Cortex of kidney (tissue), 1 donor: Measurements from ENCODE around the gene FAM161A.
"Not testable (repeated sequence)": the region's sequence is repeated elsewhere in the genome, so short reads cannot be mapped to it uniquely, and the experiment has no call there.

ENCODE experiments used
- DNase-seq: peaks from one replicate; lab custom pipeline; 2025; lab: John Stamatoyannopoulos, UW

The FAM161A gene, protein sequence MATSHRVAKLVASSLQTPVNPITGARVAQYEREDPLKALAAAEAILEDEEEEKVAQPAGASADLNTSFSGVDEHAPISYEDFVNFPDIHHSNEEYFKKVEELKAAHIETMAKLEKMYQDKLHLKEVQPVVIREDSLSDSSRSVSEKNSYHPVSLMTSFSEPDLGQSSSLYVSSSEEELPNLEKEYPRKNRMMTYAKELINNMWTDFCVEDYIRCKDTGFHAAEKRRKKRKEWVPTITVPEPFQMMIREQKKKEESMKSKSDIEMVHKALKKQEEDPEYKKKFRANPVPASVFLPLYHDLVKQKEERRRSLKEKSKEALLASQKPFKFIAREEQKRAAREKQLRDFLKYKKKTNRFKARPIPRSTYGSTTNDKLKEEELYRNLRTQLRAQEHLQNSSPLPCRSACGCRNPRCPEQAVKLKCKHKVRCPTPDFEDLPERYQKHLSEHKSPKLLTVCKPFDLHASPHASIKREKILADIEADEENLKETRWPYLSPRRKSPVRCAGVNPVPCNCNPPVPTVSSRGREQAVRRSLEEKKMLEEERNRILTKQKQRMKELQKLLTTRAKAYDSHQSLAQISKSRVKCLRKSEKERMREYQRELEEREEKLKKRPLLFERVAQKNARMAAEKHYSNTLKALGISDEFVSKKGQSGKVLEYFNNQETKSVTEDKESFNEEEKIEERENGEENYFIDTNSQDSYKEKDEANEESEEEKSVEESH

DNA sequence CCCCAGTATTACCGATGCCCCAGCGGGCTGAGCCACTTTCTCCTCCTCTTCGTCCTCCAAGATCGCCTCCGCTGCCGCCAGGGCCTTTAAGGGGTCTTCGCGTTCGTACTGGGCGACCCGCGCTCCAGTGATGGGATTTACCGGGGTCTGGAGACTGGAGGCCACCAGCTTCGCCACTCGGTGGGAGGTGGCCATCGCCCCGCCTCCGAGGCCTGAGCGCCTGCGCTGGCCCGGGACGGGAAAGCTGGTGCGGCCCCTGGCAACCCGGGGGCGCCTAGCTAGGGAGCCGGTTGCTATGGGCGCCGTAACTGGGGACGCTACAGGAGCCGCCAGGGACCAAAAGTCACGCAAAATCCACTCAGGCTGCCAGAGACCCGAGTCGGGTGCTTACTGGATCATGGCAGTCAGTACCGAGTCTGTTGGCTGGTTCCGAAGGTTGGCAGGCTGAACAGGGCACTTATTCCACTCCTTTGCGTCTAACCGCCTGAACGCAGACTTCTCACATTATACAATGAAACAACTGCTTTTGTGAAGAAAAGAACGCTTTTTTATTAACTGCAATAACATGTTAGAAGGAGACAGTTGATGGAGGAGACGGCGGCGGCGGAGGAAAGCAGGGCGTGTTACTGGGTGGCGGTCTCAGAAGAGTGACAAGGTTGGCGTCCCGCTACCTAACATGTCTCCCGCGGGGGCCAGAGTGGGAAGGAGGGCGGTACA, at the start of gene FAM161A:
FAM161A (minus strand) TSS at position 214 of the 717 bp plus-strand sequence; CDS start at position 195, 19 bp downstream.
- DNase-seq, result peak; percentile 41

DNA sequence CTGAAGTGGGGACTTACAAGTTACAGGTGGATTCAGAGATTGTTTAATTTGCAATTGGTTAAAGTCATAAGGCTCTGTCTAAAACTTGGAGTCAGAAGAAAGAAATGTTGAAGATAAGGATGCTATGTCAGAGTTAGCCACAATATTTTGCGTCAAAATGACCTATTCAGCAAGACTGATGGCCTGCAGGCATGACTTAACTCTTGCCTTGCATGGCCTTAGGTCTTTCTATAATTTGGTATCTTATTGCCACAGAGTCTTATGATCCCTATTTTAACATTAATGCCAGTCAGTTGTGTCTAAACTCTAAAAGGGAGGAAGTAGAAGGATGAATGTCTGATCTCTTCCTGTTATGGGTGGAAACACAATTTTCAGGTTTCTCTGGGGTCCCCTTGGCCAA, 46.4 kb upstream of the FAM161A start:
- no peak for DNase-seq

DNA sequence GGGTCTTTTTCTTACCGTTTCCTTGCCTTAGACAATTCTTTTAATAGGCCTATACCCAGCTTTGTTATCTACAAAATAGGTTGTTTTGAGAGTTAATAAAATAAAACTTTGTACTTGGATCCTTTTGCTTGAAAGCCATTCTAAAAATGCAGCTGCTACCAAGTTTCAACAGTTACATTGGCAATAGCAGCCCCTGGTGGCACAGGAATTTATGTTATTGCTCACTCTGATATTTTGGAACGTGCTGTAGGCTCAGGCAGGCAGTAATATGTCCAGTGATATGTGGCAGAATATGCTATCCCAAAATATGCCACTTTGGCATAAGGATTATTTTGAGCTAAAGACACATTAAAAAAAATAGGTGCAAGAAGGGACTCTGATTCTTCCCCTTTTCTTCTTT, 45.0 kb upstream of the FAM161A start:
- DNase-seq, result no peak

DNA sequence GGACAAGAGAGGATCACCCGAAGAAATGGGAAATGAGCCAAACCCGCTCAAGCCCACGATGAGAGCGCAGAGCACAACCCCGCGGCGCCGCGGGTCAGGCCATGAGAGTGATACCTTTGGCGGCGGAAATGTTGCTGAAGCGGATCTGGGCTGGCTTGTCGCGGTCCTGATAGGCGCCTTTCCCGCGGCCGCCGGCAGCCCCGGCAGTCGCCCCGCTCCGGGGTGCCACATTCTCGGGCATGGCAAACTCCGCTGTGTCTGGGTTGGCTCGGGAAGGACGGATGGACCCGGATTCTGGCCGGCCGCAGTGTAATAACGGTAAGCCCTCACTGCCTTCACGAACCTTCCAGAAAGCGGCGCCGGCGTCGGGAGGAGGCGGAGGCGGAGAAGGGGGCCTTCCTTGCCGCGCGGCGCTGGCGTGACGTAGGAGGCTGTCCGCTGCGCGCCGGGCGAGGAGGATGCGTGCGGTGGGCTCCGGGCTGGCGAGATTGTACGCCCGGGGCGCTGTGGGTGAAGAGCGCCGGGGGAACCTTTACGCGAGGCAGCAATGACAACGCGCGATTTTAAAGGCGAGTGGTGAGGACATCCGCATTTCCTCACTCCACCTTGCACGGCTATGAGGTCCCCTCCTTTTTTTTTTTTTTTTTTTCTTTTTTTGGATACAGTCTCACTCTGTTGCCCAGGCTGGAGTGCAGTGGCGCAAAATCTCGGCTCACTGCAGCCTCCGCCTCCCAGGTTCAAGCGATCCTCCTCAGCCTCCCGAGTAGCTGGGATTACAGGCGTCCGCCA, 34.6 kb upstream of the FAM161A start, which contains the start of gene CCT4:
CCT4 (minus strand) TSS at position 390 of the 789 bp plus-strand sequence; CDS start at position 241, 149 bp downstream.
- no peak for DNase-seq

DNA sequence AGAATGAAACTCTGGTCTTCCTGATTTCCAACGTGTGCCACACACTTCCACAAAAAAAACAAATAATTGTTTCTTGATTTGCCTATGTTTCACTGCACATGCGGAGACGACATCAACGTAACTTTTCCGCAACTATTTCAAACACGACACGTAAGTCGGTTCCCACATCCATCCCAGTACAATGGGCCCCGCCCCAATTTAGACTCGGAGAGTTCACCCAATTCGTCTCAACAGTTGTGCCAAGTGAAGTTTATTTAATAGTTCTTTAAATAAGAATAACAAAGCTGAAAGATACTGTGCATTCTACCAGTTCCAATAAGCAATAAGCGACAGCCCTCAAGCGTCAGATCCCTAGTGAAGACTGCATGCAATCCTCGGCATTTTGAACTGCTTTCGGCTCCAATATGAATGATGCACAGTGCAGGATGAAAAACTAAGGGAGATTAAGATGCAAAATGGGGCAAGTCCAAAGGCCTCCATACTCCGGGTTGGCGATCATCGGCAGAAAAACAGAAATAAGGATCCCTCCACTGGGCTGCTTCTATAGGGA, 33.9 kb upstream of the FAM161A start:
- DNase-seq, result no peak

DNA sequence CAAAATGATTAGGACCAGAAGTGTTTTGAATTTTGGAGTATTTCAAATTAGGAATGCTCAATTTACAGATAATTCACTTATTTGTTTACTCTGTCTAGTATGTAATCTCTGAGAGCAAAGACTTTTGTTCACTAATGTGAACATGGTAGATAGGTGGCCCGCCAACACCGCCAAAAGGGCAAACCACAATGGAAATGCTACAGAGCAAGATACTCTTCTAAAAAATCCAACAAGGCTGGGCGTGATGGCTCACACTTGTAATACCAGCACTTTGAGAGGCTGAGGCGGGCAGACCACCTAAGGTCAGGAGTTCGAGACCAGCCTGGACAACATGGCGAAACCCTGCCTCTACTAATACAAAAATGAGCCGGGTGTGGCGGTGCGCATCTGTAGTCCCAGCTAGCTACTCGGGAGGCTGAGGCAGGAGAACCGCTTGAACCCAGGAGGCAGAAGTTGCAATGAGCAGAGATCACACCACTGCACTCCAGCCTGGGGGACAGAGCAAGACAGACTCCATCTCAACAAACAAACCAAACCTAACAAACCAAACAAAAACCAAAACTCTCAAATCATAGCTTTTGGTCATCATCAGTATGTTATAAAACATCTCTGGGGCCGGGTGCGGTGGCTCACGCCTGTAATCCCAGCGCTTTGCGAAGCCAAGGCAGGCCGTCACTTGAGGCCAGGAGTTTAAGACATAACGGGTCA, 32.2 kb upstream of the FAM161A start:
- no peak for DNase-seq

DNA sequence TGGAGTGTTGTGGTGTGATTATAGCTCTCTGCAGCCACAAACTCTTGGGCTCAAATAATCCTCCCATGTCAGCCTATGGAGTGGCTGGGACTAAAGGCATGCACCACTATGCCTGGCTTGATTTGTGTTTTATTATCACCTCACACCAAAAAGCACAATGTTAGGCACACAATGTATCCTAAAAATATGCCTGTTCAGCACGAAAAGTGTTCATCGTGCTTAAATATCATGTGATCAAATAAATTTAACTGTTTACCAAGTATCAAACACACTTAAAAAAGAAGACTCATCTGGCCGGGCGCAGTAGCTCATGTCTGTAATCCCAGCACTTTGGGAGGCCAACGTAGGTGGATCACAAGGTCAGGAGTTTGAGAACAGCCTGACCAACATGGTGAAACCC, 29.0 kb upstream of the FAM161A start:
- no peak for DNase-seq

DNA sequence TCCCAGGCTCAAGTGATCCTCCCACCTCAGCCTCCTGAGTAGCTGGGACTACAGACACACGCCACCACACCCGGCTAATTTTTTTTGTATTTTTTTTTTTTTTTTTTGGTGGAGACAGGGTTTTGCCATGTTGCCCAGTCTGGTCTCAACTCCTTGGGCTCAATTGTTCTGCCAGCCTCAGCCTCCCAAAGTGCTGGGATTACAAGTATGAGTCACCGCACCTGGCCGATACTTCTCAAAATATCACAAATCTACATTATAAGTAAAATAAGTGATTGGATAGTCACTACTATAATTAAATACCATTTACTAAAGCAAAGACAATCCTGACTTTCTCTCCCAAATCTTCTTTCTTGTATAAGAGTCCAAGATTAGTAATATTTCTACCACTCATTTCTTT, 25.5 kb upstream of the FAM161A start:
- DNase-seq, result not testable (repeated sequence)

DNA sequence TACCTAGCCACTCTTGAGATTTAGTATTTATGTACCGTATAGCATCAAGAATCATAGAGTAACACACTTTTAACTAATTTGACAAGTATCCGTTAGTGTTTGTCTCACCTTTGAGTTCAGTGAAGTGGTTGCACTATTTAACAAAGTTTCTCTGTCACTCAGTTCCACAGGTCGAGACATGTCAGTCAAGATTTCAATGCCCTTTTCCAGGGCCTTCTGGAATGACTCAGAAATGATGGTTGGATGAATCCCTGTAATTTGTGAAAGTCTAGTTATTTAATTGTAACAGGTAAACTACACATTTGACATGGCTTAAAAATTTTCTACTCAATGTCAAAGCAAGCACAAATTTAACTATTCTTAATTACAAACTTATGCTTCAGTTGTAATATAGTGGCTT, 24.9 kb upstream of the FAM161A start:
- no peak for DNase-seq

DNA sequence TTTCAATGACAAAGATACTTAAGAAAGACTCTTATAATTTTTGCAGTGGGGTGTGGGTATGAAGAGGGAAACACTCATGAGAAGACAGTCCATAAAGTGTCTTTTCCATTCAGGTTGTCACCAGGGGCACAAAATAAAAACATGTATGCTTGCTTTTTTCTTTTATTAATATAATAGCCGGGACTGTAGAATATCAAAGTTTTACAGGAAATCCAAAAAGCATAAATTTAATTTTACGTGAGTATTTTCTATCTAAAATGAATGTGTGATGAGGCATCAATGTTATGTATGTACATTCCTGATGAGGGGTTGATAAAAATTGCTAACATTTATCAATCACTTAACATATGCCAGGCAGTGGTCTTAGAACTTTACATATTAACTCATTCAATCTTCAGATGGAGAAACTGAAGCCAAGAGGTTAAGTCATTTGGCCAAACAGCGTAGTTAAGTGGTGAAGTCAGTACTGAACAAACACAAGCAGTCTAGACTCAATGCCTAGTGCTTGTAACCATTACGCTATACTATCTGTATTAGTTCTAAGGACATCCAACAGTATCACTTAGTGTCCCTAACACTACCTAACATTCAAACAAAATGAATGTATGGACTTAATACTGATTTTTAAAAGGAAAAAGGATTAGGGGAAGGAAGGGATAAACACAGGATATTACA, 23.8 kb upstream of the FAM161A start:
- no peak for DNase-seq

DNA sequence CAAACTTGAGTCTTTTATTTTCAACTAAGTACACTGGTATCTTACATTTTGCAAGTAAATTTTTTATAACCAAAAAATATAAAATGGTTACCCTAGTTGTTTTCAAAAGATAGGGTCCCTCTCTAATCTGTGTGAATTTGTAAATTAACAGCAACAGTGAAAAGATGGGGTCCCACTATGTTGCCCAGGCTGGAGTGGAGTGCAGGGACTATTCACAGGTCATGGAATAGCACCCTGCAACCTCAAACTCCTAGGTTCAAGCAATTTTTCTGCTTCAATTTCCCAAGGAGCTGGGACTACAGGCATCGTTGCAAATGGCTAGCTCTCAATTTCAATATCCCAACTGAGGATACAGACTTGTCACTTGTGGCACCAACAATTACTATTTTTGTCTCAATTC, 22.5 kb upstream of the FAM161A start:
- DNase-seq, result no peak

DNA sequence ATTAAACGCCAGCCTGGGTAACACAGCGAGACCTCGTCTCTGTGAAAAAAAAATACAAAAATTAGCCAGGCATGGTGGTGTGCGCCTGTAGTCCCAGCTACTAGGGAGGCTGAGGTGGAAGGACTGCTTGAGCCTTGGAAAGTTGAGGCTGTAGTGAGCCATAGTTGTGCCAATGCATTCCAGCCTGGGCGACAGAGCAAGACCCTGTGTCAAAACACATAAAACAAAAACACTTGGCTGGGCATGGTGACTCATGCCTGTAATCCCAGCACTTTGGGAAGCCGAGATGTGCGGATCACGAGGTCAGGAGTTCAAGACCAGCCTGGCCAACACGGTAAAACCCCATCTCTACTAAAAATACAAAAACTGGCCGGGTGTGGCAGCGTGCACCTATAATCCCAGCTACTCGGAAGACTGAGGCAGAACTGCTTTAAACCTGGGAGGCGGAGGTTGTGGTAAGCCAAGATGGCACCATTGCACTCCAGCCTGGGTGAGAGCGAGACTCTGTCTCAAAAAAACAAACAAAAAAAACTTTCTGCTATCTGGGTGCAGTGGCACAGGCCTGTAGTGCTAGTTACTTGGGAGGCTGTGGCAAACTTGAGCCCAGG, 12.7 kb upstream of the FAM161A start:
- not testable (repeated sequence) for DNase-seq

DNA sequence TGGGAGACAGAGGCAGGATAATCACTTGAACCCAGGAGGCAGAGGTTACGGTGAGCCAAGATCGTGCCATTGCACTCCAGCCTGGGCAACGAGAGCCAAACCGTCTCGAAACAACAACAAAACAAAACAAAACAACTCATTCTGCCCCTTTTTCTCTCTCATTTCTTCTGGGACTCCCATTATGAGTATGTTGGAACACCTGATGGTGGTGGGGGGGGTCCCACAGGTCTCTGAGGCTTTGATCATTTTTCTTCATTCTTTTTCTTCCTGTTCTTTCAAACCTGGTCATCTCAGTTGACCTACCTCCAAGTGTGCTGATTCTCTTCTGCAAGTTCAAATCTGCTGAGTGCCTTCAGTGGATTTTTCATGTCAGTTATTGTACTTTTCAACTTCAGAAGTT, 8.2 kb upstream of the FAM161A start:
- no peak for DNase-seq

DNA sequence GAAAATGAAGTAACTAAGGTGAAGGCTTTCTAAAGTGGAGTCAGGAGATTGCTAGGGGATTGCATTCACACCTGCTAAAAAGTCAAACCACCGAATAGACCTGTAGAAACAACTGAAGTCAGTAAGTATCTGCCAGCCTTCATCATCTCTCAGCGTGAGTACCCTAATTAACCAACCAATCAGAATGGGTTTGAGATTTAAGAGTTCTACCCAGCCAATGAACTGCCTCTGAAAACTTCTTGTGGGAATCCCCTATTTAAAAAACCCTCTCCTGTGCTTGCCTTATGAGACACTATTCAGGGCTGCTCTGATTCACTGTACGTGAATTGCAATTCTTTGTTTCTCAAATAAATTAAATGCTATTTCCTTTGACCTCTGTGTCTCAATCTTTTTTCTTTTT, 3.4 kb upstream of the FAM161A start:
- no peak for DNase-seq

DNA sequence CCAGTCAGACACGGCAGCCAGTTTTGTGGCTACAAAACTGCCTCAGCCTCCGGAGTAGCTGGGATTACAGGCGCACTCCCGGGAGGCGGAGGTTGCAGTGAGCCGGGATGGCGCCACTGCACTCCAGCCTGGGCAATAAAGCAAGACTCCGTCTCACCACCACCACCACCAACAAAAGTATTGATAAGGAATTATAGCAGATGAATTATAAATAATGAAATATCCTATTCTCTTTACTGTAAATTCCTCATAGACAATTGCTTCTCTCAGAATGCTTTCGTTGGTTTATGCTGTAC, 1.4 kb upstream of the FAM161A start:
- no peak for DNase-seq

DNA sequence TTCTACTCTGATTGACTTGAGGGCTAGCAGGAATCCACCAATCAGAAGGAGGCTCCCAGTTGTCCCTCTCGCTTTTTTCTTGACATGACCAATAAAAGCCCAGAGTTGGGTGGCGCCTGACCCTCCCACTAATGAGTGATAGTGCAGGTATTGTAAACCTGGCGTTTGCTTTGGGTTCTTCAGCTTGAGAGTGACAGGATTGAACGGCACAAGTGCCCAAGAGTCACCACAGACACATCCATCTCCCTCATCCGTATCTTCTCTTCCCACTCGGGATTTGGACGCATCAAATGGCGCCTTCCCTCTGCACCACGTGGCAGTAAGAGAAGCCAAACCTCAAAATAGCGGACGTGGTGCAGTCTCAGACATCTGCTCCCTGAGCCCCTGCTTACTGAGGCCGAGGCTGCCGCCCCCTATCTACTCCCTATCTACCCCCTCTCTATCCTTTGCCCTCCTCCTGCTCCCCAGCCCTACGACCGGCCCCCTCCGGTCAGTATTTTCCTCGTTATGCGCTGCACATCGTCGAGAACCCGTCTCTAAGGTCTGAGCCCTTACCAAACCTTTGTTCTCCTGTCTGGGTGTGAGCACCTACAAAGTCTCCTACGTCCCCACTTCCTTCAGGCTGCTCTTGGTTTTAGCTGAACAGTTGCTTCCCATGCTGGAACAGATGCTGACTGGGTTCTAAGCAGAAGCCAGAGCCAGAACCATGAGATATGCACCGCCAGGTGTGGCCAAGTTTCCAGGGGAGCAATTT, 881 bp upstream of the FAM161A start:
- DNase-seq, result no peak

DNA sequence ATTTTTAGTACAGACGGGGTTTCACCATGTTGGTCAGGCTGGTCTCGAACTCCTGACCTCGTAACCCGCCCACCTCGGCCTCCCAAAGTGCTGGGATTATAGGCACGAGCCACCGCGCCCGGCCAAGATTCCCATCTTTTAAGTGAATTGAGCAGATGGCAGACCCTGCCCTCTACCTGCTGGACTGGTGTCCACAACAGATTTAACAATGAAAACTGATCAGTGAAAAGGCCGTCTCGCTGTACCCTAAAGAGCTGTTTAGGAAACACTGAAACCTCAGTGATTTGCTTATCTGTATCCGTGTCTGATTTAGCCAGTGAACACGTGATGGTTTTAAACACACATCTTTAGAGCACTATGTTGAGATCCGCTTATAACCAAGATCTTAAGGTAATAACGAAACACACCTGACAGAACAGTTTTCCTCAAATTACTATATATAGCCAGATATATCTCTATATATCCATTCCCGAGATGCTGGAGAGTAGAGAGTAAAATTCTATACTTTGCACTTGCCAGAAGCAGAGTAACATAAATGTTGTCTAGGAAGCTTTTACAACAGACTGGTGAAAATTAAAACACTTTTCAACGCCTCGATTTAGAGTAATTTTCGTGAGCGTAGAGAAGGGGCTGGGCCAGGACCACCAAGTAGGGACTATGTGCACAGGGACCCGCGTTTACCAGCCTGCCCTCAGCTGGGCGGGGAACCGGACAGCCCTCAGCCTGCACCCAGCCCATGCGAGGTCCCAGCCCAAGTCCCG, 594 bp downstream of the FAM161A start:
- no peak for DNase-seq

DNA sequence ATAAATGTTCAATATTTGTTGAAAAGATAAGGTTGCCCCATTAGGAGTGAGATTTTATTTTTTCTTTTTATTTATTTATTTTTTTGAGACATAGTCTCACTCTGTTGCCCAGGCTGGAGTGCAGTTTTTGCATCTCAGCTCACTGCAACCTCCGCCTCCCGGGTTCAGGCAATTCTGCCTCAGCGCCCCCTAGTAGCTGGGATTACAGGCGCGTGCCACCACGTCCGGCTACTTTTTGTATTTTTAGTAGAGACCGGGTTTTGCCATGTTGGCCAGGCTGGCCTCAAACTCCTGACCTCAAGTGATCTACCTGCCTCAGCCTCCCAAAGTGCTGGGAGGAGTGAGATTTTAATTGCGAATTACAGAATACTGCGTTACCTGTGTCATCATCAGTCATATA, 2.6 kb downstream of the FAM161A start:
- not testable (repeated sequence) for DNase-seq

DNA sequence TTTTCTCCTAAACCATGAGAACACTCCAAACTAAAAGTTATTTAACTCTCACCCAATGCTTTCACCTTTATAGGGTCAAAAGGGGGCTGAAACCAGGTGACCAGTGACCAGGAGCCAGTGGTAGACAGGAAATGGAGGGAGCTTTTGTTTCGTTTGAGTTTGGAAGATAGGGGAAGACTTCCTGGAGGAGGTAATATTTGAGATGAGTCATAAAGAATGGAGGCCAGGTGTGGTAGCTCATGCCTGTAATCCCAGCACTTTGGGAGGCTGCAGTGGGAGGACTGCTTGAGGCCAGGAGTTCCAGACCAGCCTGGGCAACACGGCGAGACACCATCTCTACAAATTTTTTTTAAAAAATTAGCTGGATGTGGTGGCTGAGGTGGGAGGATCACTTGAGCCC, 8.5 kb downstream of the FAM161A start:
- DNase-seq, result no peak
